K562 (cell line): ENCODE data around the gene ARL8A. TPM values are rescaled to one million over a fixed set of nuclear protein-coding genes. Genes with fewer than 3 reads are reported as not detected.

Source experiments
- ATF4 ChIP-seq: fragments of 450-650 bp; formaldehyde crosslinking; IDR thresholded peaks from 2 replicates; pipeline ENCODE4 v1.4.0; 2022; ENCODE audit warnings: mild to moderate bottlenecking, moderate library complexity
- ATF7 ChIP-seq: fragments of 450-650 bp; IDR thresholded peaks from 2 replicates; pipeline ENCODE4 v1.7.1; 2014; ENCODE audit warnings: mild to moderate bottlenecking, moderate library complexity
- BHLHE40 ChIP-seq: IDR thresholded peaks from 2 replicates; pipeline ENCODE4 v1.6.1; 2011; ENCODE audit warnings: low read length, improper control_type of control experiment
- CHD1 ChIP-seq: fragments of 200-600 bp; sonication (generic); IDR thresholded peaks from one replicate; pipeline ENCODE4 v1.6.1; 2012; ENCODE audit warnings: mild to moderate bottlenecking, moderate library complexity, low read length, inconsistent platforms
- CREB3 ChIP-seq: fragments of 450-650 bp; conservative IDR thresholded peaks from 2 replicates; pipeline ENCODE4 v1.6.1; 2016; ENCODE audit warnings: missing genetic modification characterization, low read depth, mild to moderate bottlenecking, missing compliant biosample characterization, moderate library complexity
- EHMT2 ChIP-seq: fragments of 450-650 bp; IDR thresholded peaks from 2 replicates; pipeline ENCODE4 v1.6.1; 2018; ENCODE audit warnings: antibody characterized with exemption
- JUND ChIP-seq, 2 experiments: IDR thresholded peaks; 2 replicates in 1 of 2; 3 replicates in 1 of 2; pipeline ENCODE4 v1.6.1; 2011; ENCODE audit warnings: borderline replicate concordance in 2 of 2, low read depth in 2 of 2, low read length in 2 of 2, improper control_type of control experiment in 1 of 2, missing biosample characterization in 1 of 2, missing genetic modification characterization in 1 of 2, missing genetic modification reagents in 1 of 2
- KDM2B ChIP-seq: fragments of 250-450 bp; sonication (Bioruptor Pico); IDR thresholded peaks from 2 replicates; pipeline ENCODE4 v1.8.0; 2021; ENCODE audit warnings: mild to moderate bottlenecking, moderate library complexity
- KLF1 ChIP-seq: fragments of 450-650 bp; IDR thresholded peaks from 2 replicates; pipeline ENCODE4 v1.6.1; 2016; ENCODE audit warnings: missing genetic modification characterization, missing compliant biosample characterization
- L3MBTL2 ChIP-seq: fragments of 450-650 bp; IDR thresholded peaks from 2 replicates; pipeline ENCODE4 v1.6.1; 2016; ENCODE audit warnings: mild to moderate bottlenecking, moderate library complexity
- MYBL2 ChIP-seq, 2 experiments: fragments of 450-650 bp in 1 of 2; sonication (generic) in 1 of 2; formaldehyde crosslinking in 1 of 2; IDR thresholded peaks; 2 replicates each; pipeline versions ENCODE4 v1.6.1 to v1.8.1; 2017 to 2022; ENCODE audit warnings: borderline replicate concordance in 1 of 2, inconsistent platforms in 1 of 2, low read depth in 1 of 2, mild to moderate bottlenecking in 1 of 2, missing genetic modification reagents in 1 of 2, moderate library complexity in 1 of 2
- PHF20 ChIP-seq: fragments of 450-650 bp; IDR thresholded peaks from 2 replicates; pipeline ENCODE4 v1.6.1; 2018; ENCODE audit not compliant: partially characterized antibody
- RNF2 ChIP-seq: sonication (generic); IDR thresholded peaks from 2 replicates; pipeline ENCODE4 v1.6.1; 2016
- SAFB2 ChIP-seq: fragments of 200-400 bp; formaldehyde crosslinking; IDR thresholded peaks from 2 replicates; pipeline ENCODE4 v1.6.1; 2018; ENCODE audit warnings: borderline replicate concordance, low read length, low read depth, moderate library complexity; ENCODE audit not compliant: severe bottlenecking
- SMARCC2 ChIP-seq: fragments of 450-650 bp; IDR thresholded peaks from 2 replicates; pipeline ENCODE4 v1.6.1; 2017; ENCODE audit warnings: antibody characterized with exemption, moderate library complexity, mild to moderate bottlenecking, low read depth
- SP1 ChIP-seq: sonication (generic); formaldehyde crosslinking; IDR thresholded peaks from 2 replicates; pipeline ENCODE4 v1.8.1; 2022; ENCODE audit warnings: mild to moderate bottlenecking, missing genetic modification reagents
- ZKSCAN1 ChIP-seq: fragments of 150-350 bp; IDR thresholded peaks from 2 replicates; pipeline ENCODE4 v1.6.1; 2016; ENCODE audit warnings: low read depth, low read length
- ZNF134 ChIP-seq: fragments of 250-450 bp; sonication (Bioruptor Pico); conservative IDR thresholded peaks from 2 replicates; pipeline ENCODE4 v1.4.0; 2020
- ZSCAN32 ChIP-seq: fragments of 450-650 bp; formaldehyde crosslinking; IDR thresholded peaks from 2 replicates; pipeline ENCODE4 v1.4.0; 2020; ENCODE audit warnings: mild to moderate bottlenecking, moderate library complexity
- polyA plus RNA-seq, 8 experiments: library from polyadenylated mRNA; depleted of rRNA in 4 of 8; stranded (reverse) in 5 of 8; unstranded in 3 of 8; fragments of >200 nt; fragmentation: Nextera tagmentation in 2 of 8; fragmentation: Illumina TruSeq in 1 of 8; extraction: Ambion mirVana in 2 of 8; extraction: Trizol in 1 of 8; gene quantifications; 2 replicates each; pipeline versions ENCODE4 v1.2.1 to v1.2.3, GENCODE V29; 2011 to 2014; ENCODE audit warnings: inconsistent platforms in 1 of 8, missing spikeins in 1 of 8
- total RNA-seq, 7 experiments: library from RNA; depleted of rRNA in 6 of 7; stranded (reverse); fragments of >200 nt in 6 of 7; fragmentation: Illumina TruSeq in 2 of 7; extraction: Trizol in 2 of 7; gene quantifications; 2 replicates each; pipeline versions ENCODE4 v1.2.1 to v1.2.3, GENCODE V29; 2011 to 2021; ENCODE audit warnings: low replicate concordance in 1 of 7
- TF ChIP-seq, protein P1 (sequence below), 2 experiments: fragments of 450-650 bp; IDR thresholded peaks; 2 replicates each; pipeline ENCODE4 v1.6.1; 2016
- TF ChIP-seq, protein P2 (sequence below): IDR thresholded peaks from 2 replicates; pipeline ENCODE4 v1.6.1; 2012; ENCODE audit warnings: low read depth, low read length, improper control_type of control experiment, borderline replicate concordance
- TF ChIP-seq, protein P3 (sequence below): fragments of 450-650 bp; conservative IDR thresholded peaks from 2 replicates; pipeline ENCODE4 v1.6.1; 2016; ENCODE audit warnings: missing genetic modification characterization, low read depth, mild to moderate bottlenecking, control low read depth, missing compliant biosample characterization

ARL8A gene
- total and polyA plus RNA-seq, 9 of the 15 experiments (the other 6 are each of a cell fraction or from before 2014, with no cell fraction given), result 0.17 to 27.3 (median 15.6) TPM

- no peak for TF ChIP-seq KDM2B (CRISPR knock-in tag)
- peak; percentile 85 for TF ChIP-seq JUND (IDR thresholded peaks at IDR 0.05; ENCODE audit: borderline replicate concordance, low read depth, low read length)
- TF ChIP-seq JUND (tag; IDR thresholded peaks at IDR 0.05; ENCODE audit: borderline replicate concordance, low read depth, low read length), result no peak; the same call in 2 of the 3 replicates
- TF ChIP-seq ZKSCAN1, result no peak
- TF ChIP-seq, protein P1, sequence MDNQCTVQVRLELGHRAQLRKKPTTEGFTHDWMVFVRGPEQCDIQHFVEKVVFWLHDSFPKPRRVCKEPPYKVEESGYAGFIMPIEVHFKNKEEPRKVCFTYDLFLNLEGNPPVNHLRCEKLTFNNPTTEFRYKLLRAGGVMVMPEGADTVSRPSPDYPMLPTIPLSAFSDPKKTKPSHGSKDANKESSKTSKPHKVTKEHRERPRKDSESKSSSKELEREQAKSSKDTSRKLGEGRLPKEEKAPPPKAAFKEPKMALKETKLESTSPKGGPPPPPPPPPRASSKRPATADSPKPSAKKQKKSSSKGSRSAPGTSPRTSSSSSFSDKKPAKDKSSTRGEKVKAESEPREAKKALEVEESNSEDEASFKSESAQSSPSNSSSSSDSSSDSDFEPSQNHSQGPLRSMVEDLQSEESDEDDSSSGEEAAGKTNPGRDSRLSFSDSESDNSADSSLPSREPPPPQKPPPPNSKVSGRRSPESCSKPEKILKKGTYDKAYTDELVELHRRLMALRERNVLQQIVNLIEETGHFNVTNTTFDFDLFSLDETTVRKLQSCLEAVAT (IDR thresholded peaks at IDR 0.05), result 0 out of 4 replicates have a peak, but pooled peaks of 1 of the 2 experiments have one; percentile 20
- no peak for TF ChIP-seq SP1 (CRISPR knock-in tag)
- peak; percentile 88 for TF ChIP-seq ATF7
- TF ChIP-seq, protein P2, sequence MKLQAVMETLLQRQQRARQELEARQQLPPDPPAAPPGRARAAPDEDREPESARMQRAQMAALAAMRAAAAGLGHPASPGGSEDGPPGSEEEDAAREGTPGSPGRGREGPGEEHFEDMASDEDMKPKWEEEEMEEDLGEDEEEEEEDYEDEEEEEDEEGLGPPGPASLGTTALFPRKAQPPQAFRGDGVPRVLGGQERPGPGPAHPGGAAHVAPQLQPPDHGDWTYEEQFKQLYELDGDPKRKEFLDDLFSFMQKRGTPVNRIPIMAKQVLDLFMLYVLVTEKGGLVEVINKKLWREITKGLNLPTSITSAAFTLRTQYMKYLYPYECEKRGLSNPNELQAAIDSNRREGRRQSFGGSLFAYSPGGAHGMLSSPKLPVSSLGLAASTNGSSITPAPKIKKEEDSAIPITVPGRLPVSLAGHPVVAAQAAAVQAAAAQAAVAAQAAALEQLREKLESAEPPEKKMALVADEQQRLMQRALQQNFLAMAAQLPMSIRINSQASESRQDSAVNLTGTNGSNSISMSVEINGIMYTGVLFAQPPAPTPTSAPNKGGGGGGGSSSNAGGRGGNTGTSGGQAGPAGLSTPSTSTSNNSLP, result peak; percentile 60; the same call in 1 of the 2 replicates
- no peak for TF ChIP-seq SAFB2
- no peak for TF ChIP-seq ZNF134 (CRISPR knock-in tag)
- 0 out of 2 replicates have a peak, but pooled peaks have one; percentile 52 for TF ChIP-seq BHLHE40
- no peak for TF ChIP-seq CREB3 (tag)
- TF ChIP-seq ATF4 (CRISPR knock-in tag), result peak; percentile 88
- peak; percentile 88 for TF ChIP-seq KLF1 (tag)
- 0 out of 2 replicates have a peak, but pooled peaks have one; percentile 57 for TF ChIP-seq RNF2
- TF ChIP-seq SMARCC2, result peak; percentile 83
- TF ChIP-seq L3MBTL2, result peak; percentile 54
- no peak for TF ChIP-seq MYBL2 (IDR thresholded peaks at IDR 0.05; ENCODE audit: low read depth)
- no peak for TF ChIP-seq MYBL2 (CRISPR knock-in tag; IDR thresholded peaks at IDR 0.05; ENCODE audit: borderline replicate concordance)
- TF ChIP-seq EHMT2, result 0 out of 2 replicates have a peak, but pooled peaks have one; percentile 60
- no peak for TF ChIP-seq CHD1
- TF ChIP-seq ZSCAN32 (CRISPR knock-in tag), result no peak
- peak; percentile 63 for TF ChIP-seq PHF20
- TF ChIP-seq, protein P3, sequence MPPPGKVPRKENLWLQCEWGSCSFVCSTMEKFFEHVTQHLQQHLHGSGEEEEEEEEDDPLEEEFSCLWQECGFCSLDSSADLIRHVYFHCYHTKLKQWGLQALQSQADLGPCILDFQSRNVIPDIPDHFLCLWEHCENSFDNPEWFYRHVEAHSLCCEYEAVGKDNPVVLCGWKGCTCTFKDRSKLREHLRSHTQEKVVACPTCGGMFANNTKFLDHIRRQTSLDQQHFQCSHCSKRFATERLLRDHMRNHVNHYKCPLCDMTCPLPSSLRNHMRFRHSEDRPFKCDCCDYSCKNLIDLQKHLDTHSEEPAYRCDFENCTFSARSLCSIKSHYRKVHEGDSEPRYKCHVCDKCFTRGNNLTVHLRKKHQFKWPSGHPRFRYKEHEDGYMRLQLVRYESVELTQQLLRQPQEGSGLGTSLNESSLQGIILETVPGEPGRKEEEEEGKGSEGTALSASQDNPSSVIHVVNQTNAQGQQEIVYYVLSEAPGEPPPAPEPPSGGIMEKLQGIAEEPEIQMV, result no peak
These were observed 26.6 kb downstream of the ARL8A start (continued) for GRCh38 chr1:202117898-202118371.
